Measurements from ENCODE around the gene REPIN1.

Gene REPIN1

GRCh38 chr7:150358988-150359621, 9.5 kb upstream of the REPIN1 start:
- TF ChIP-seq CTCF (IDR thresholded peaks at IDR 0.05; ENCODE audit: low read depth, low read length, missing control alignments) = no peak
- DNase-seq (ENCODE audit: low read depth) = no peak
- no peak overlapping the region for H3K4me3 ChIP-seq (ENCODE audit: low read depth, low read length)

- H3K4me3 ChIP-seq (ENCODE audit: low read depth, low read length) = no peak overlapping the region
- no peak for DNase-seq (ENCODE audit: low read depth)
- TF ChIP-seq CTCF (IDR thresholded peaks at IDR 0.05; ENCODE audit: low read depth, low read length, missing control alignments) = no peak
These were observed 8.8 kb upstream of the REPIN1 start for GRCh38 chr7:150359622-150360362.

GRCh38 chr7:150360363-150361058, 8.1 kb upstream of the REPIN1 start:
- DNase-seq (ENCODE audit: low read depth) = no peak
- H3K4me3 ChIP-seq (ENCODE audit: low read depth, low read length) = no peak overlapping the region
- no peak for TF ChIP-seq CTCF (IDR thresholded peaks at IDR 0.05; ENCODE audit: low read depth, low read length, missing control alignments)

DNA sequence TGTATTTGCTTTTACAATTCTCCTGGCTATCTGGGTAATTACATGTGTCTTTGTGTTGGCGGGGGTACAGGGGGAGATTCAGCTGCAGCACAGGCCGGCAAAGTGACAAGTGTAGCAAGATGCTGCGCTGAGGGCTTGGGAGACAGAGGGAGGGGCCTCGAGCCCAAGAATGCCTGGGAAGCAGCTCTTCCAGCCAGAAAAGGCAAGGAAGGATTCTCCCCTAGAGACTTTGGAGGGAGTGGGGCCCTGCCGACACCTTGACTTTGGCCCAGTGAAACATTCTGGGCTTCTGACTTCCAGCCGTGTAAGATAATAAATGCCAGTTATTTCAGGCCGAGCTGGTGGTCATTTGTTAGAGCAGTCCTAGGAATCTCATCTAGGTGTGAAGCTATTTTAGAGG, 7.2 kb upstream of the REPIN1 start:
- TF ChIP-seq CTCF (IDR thresholded peaks at IDR 0.05; ENCODE audit: low read depth, low read length, missing control alignments) = no peak
- no peak for DNase-seq (ENCODE audit: low read depth)
- H3K4me3 ChIP-seq (ENCODE audit: low read depth, low read length) = no peak overlapping the region

GRCh38 chr7:150361807-150362621, 6.6 kb upstream of the REPIN1 start:
- no peak overlapping the region for H3K4me3 ChIP-seq (ENCODE audit: low read depth, low read length)
- no peak for TF ChIP-seq CTCF (IDR thresholded peaks at IDR 0.05; ENCODE audit: low read depth, low read length, missing control alignments)
- no peak for DNase-seq (ENCODE audit: low read depth)

DNA sequence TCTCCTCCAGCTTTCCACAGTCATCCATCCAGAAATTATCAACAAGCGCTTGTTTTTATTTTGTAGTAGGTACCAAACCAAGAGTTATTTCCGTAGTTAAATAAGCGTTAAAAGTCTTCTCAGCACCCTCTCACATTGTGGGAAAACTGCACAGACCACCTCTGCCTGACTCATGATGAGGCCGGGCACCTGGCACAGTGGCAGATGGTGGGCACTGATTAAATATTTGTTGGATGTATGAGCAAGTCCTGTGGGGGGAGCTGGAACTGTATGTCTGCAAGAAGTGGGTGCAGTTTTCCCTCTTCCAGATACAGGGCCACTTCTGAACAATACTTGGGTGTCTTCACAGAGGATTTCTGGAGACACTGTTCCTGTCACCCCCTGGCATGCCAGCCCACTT, 5.3 kb upstream of the REPIN1 start:
- TF ChIP-seq CTCF (IDR thresholded peaks at IDR 0.05; ENCODE audit: low read depth, low read length, missing control alignments) = no peak
- no peak overlapping the region for H3K4me3 ChIP-seq (ENCODE audit: low read depth, low read length)
- DNase-seq (ENCODE audit: low read depth) = no peak

Measured in GM12864 (cell line).